Endodermal cell (in vitro differentiated cells): ENCODE data around the gene RAB33B. TPM values are rescaled to one million over a fixed set of nuclear protein-coding genes. Genes with fewer than 3 reads are reported as not detected.
"Not testable (repeated sequence)": the region's sequence is repeated elsewhere in the genome, so short reads cannot be mapped to it uniquely, and the experiment has no call there.

ENCODE experiments used
- DNase-seq: peaks from one replicate; pipeline ENCODE4 v3.0.0-alpha.2; 2017
- H3K27ac ChIP-seq: 2 replicates; pipeline ENCODE4 v1.5.1; 2013; ENCODE audit warnings: mild to moderate bottlenecking, low read depth, low read length, moderate library complexity
- H3K27me3 ChIP-seq: 2 replicates; pipeline ENCODE4 v1.6.1; 2013; ENCODE audit warnings: mild to moderate bottlenecking, low read length, moderate library complexity; ENCODE audit not compliant: insufficient read depth, control insufficient read depth, poor library complexity, severe bottlenecking
- H3K36me3 ChIP-seq: 2 replicates; pipeline ENCODE4 v1.7.0; 2013; ENCODE audit warnings: mild to moderate bottlenecking, low read length, moderate library complexity; ENCODE audit not compliant: control insufficient read depth, insufficient read depth
- H3K4me1 ChIP-seq: one replicate; pipeline ENCODE4 v1.7.0; 2013; ENCODE audit warnings: low read length; ENCODE audit not compliant: control insufficient read depth, insufficient read depth
- H3K4me3 ChIP-seq: 2 replicates; pipeline ENCODE4 v1.5.1; 2013; ENCODE audit warnings: mild to moderate bottlenecking, low read length, moderate library complexity
- H3K9ac ChIP-seq: 2 replicates; pipeline ENCODE4 v1.6.1; 2013; ENCODE audit warnings: mild to moderate bottlenecking, low read length, moderate library complexity; ENCODE audit not compliant: poor library complexity, severe bottlenecking; ENCODE audit errors: extremely low read depth
- H3K9me3 ChIP-seq: 2 replicates; pipeline ENCODE4 v1.6.1; 2013; ENCODE audit warnings: mild to moderate bottlenecking, low read length, moderate library complexity; ENCODE audit not compliant: control insufficient read depth
- H3K27ac Mint-ChIP-seq: 2 replicates; pipeline ENCODE4 v1.8.0; 2020; ENCODE audit warnings: mixed read lengths
- H3K27me3 Mint-ChIP-seq: 2 replicates; pipeline ENCODE4 v1.8.0; 2021; ENCODE audit warnings: mild to moderate bottlenecking, mixed read lengths; ENCODE audit not compliant: insufficient read depth
- H3K36me3 Mint-ChIP-seq: 2 replicates; pipeline ENCODE4 v1.8.0; 2020; ENCODE audit warnings: low read depth, mixed read lengths
- H3K4me1 Mint-ChIP-seq: 2 replicates; pipeline ENCODE4 v1.8.0; 2020; ENCODE audit warnings: mixed read lengths
- H3K4me3 Mint-ChIP-seq: 2 replicates; pipeline ENCODE4 v1.8.0; 2020; ENCODE audit warnings: mild to moderate bottlenecking, moderate library complexity, mixed read lengths
- H3K9me3 Mint-ChIP-seq: 2 replicates; pipeline ENCODE4 v1.8.0; 2020; ENCODE audit warnings: mild to moderate bottlenecking, mixed read lengths
- CTCF ChIP-seq: fragments of 200-600 bp; sonication (generic); conservative IDR thresholded peaks from 2 replicates; pipeline ENCODE4 v1.5.0; 2021; ENCODE audit warnings: antibody characterized with exemption, mild to moderate bottlenecking
- WGBS, 2 experiments: methylation state at CpG; one replicate each; pipeline versions ENCODE4 v1.1.5 to v1.1.7; 2013; ENCODE audit warnings: missing lambda C conversion rate in 2 of 2, mixed read lengths in 1 of 2; ENCODE audit not compliant: insufficient coverage in 1 of 2, insufficient read length in 1 of 2; 5-methylcytosine and 5-hydroxymethylcytosine counted together
- total RNA-seq, 2 donors: library from RNA; stranded (reverse); fragmentation: NEBNext Ultra II Directional in 1 of 2; extraction: Animal tissue kit (Norgen Biotek cat#: 25700) in 1 of 2; gene quantifications; 2 replicates in 1 of 2; 3 replicates in 1 of 2; pipeline ENCODE4 v1.2.1, GENCODE V29; 2021

Gene RAB33B
- total RNA-seq, 2 donors from 2014 or later = 8.7 to 11.4 TPM

DNA sequence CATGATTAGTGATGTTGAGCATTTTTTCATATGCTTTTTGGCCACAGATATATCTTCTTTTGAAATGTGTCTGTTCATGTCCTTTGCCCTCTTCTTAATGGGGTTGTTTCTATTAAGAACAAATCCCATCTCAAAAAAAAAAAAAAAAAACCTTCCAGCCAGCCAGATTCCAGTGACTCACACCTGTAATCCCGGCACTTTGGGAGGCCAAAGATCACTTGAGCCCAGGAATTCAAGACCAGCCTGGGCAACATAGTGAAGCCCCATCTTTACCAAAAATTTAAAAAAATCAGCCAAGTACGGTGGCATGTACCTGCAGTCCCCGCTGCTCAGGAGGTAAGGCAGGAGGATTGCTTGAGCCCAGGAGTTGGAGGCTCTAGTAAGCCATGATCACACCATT, 5.1 kb downstream of the RAB33B start:
- H3K27me3 ChIP-seq = no peaks in the 10 kb centered on the region
- no peaks in the 10 kb centered on the region for H3K9me3 ChIP-seq
- no peak for TF ChIP-seq CTCF
- H3K4me1 ChIP-seq = peaks cover 5% of the 10 kb centered on the region
- Mint-ChIP-seq H3K27me3 (no peaks in the 10 kb centered on the region), H3K9me3 (peaks cover 3% of the 10 kb centered on the region), H3K36me3 (peaks cover 11% of the 10 kb centered on the region), H3K27ac (peak overlapping the region; percentile 50), H3K4me3 (no peak overlapping the region), H3K4me1 (peaks cover 51% of the 10 kb centered on the region)
- peaks cover 4% of the 10 kb centered on the region for H3K36me3 ChIP-seq
- peak; percentile 62 for DNase-seq
- H3K27ac ChIP-seq = no peak overlapping the region
- WGBS, 2 experiments = 86 to 93% methylated on average over 3 of the region's 3 CpGs
- H3K4me3 ChIP-seq = peak overlapping the region; percentile 19
- H3K9ac ChIP-seq = no peak overlapping the region

DNA sequence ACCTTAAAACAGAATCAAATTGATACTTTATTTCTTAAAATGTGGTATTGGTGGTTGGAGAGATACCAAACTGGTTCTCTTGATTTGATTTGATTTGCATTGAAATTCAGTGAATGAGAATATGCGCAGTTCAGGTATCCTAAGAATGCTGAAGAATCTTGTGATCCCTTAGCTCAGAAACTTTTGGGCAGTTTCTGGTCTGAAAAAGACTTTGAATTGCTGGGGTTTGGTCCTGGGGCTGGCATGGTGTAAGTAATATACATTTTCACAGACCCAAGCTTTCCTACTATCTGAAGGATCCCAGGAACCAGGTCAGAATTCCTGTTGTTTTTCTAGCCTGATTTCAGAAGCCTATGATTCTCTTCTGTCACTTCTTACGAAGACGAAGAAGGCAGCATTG, 6.6 kb downstream of the RAB33B start:
- Mint-ChIP-seq H3K36me3 (peaks cover 13% of the 10 kb centered on the region), H3K27me3 (no peaks in the 10 kb centered on the region), H3K4me1 (peaks cover 45% of the 10 kb centered on the region), H3K4me3 (no peak overlapping the region), H3K27ac (peak overlapping the region; percentile 77), H3K9me3 (peaks cover 12% of the 10 kb centered on the region)
- WGBS, 2 experiments = 97 to 100% methylated on average over 2 to 3 of the region's 3 CpGs
- no peak for TF ChIP-seq CTCF
- Histone ChIP-seq H3K4me3 (no peak overlapping the region), H3K9me3 (no peaks in the 10 kb centered on the region), H3K27me3 (no peaks in the 10 kb centered on the region), H3K36me3 (peaks cover 4% of the 10 kb centered on the region), H3K4me1 (peaks cover 5% of the 10 kb centered on the region), H3K9ac (no peak overlapping the region), H3K27ac (no peak overlapping the region)
- DNase-seq = peak; percentile 51

- peak; percentile 82 for DNase-seq
- Mint-ChIP-seq H3K4me3 (no peak overlapping the region), H3K9me3 (peaks cover 12% of the 10 kb centered on the region), H3K36me3 (peaks cover 13% of the 10 kb centered on the region), H3K27me3 (no peaks in the 10 kb centered on the region), H3K4me1 (peaks cover 40% of the 10 kb centered on the region), H3K27ac (peak overlapping the region; percentile 77)
- no peak for TF ChIP-seq CTCF
- H3K27me3 ChIP-seq = no peaks in the 10 kb centered on the region
- no peak overlapping the region for H3K9ac ChIP-seq
- no peak overlapping the region for H3K4me3 ChIP-seq
- 79 to 88% methylated on average over 5 of the region's 5 CpGs for WGBS, 2 experiments
- H3K36me3 ChIP-seq = peaks cover 4% of the 10 kb centered on the region
- H3K9me3 ChIP-seq = no peaks in the 10 kb centered on the region
- H3K27ac ChIP-seq = no peak overlapping the region
- H3K4me1 ChIP-seq = peaks cover 5% of the 10 kb centered on the region
These were observed 7.2 kb downstream of the RAB33B start for GRCh38 chr4:139461022-139461628.

- H3K27me3 ChIP-seq, H3K4me3 Mint-ChIP-seq, DNase-seq, H3K9ac ChIP-seq, H3K27ac Mint-ChIP-seq, H3K27ac ChIP-seq, H3K27me3 Mint-ChIP-seq, H3K36me3 ChIP-seq, H3K4me3 ChIP-seq, H3K4me1 ChIP-seq: not testable (repeated sequence)
- WGBS, 2 experiments = 99% methylated on average over 5 of the region's 5 CpGs; no CpG with 5 or more reads in 1 of the 2 experiments
- Mint-ChIP-seq H3K4me1 (peaks cover 14% of the 10 kb centered on the region), H3K36me3 (peaks cover 28% of the 10 kb centered on the region), H3K9me3 (peaks cover 32% of the 10 kb centered on the region)
- H3K9me3 ChIP-seq = peaks cover 20% of the 10 kb centered on the region
These were observed 10.6 kb downstream of the RAB33B start for GRCh38 chr4:139464512-139464911.
